ENCODE measurements around the gene ZNF48.
"Not testable (repeated sequence)": the region's sequence is repeated elsewhere in the genome, so short reads cannot be mapped to it uniquely, and the experiment has no call there.

Gene ZNF48

GRCh38 chr16:30394592-30395154 is 547 bp upstream of the ZNF48 start:
- in situ Hi-C loops (cut with HindIII; ENCODE audit: low pct_unique_long_range_greater_than_20kb, low sequenced_read_pairs), result no loop called here
- no peak for TF ChIP-seq JUND (IDR thresholded peaks at IDR 0.05; ENCODE audit: low read depth)
- no peak for DNase-seq (ENCODE audit: low read depth in 1 of 2, low spot score in 1 of 2)

GRCh38 chr16:30395992-30396585 is 869 bp downstream of the ZNF48 start:
- TF ChIP-seq JUND (IDR thresholded peaks at IDR 0.05; ENCODE audit: low read depth), result no peak
- DNase-seq (ENCODE audit: low read depth in 1 of 2, low spot score in 1 of 2), result no peak
- in situ Hi-C loops (cut with HindIII; ENCODE audit: low pct_unique_long_range_greater_than_20kb, low sequenced_read_pairs), result no loop called here

- DNase-seq (ENCODE audit: low read depth in 1 of 2, low spot score in 1 of 2); in situ Hi-C loops (cut with HindIII; ENCODE audit: low pct_unique_long_range_greater_than_20kb, low sequenced_read_pairs): not testable (repeated sequence)
These were observed 1.4 kb downstream of the ZNF48 start for GRCh38 chr16:30396627-30397026.

GRCh38 chr16:30397056-30397455 is 1.8 kb downstream of the ZNF48 start:
- no peak for DNase-seq (ENCODE audit: low read depth in 1 of 2, low spot score in 1 of 2)
- in situ Hi-C loops (cut with HindIII; ENCODE audit: low pct_unique_long_range_greater_than_20kb, low sequenced_read_pairs), result no loop called here
- TF ChIP-seq JUND (IDR thresholded peaks at IDR 0.05; ENCODE audit: low read depth), result no peak

- in situ Hi-C loops (cut with HindIII; ENCODE audit: low pct_unique_long_range_greater_than_20kb, low sequenced_read_pairs), result no loop called here
- TF ChIP-seq JUND (IDR thresholded peaks at IDR 0.05; ENCODE audit: low read depth), result no peak
- DNase-seq (ENCODE audit: low read depth in 1 of 2, low spot score in 1 of 2), result no peak
These were observed 2.8 kb downstream of the ZNF48 start for GRCh38 chr16:30397776-30398660.

- in situ Hi-C loops (cut with HindIII; ENCODE audit: low pct_unique_long_range_greater_than_20kb, low sequenced_read_pairs), result no loop called here
- DNase-seq (ENCODE audit: low read depth in 1 of 2, low spot score in 1 of 2), result no peak
- TF ChIP-seq JUND (IDR thresholded peaks at IDR 0.05; ENCODE audit: low read depth), result no peak
These were observed 3.6 kb downstream of the ZNF48 start for GRCh38 chr16:30398661-30399434.

- in situ Hi-C loops (cut with HindIII; ENCODE audit: low pct_unique_long_range_greater_than_20kb, low sequenced_read_pairs), result no loop called here
- no peak for DNase-seq (ENCODE audit: low read depth in 1 of 2, low spot score in 1 of 2)
- no peak for TF ChIP-seq JUND (IDR thresholded peaks at IDR 0.05; ENCODE audit: low read depth)
These were observed 4.4 kb downstream of the ZNF48 start for GRCh38 chr16:30399435-30400186.

- DNase-seq (ENCODE audit: low read depth in 1 of 2, low spot score in 1 of 2), result peak in 1 of 2 experiments; percentile 42
- in situ Hi-C loops (cut with HindIII; ENCODE audit: low pct_unique_long_range_greater_than_20kb, low sequenced_read_pairs), result no loop called here
- no peak for TF ChIP-seq JUND (IDR thresholded peaks at IDR 0.05; ENCODE audit: low read depth)
These were observed 6.7 kb downstream of the ZNF48 start for GRCh38 chr16:30401768-30402425.

GRCh38 chr16:30406795-30407101 is 11.5 kb downstream of the ZNF48 start:
- in situ Hi-C loops (cut with HindIII; ENCODE audit: low pct_unique_long_range_greater_than_20kb, low sequenced_read_pairs), result no loop called here
- no peak for TF ChIP-seq JUND (IDR thresholded peaks at IDR 0.05; ENCODE audit: low read depth)
- no peak for DNase-seq (ENCODE audit: low read depth in 1 of 2, low spot score in 1 of 2)

GRCh38 chr16:30407102-30407803 is 12.0 kb downstream of the ZNF48 start, which contains the start of gene ZNF771:
Gene ZNF771 (plus strand): TSS chr16:30407606. CDS start chr16:30408054, 448 bp downstream.
- peak; percentile 81 to 95 for DNase-seq (ENCODE audit: low read depth in 1 of 2, low spot score in 1 of 2)
- in situ Hi-C loops (cut with HindIII; ENCODE audit: low pct_unique_long_range_greater_than_20kb, low sequenced_read_pairs), result no loop called here
- TF ChIP-seq JUND (IDR thresholded peaks at IDR 0.05; ENCODE audit: low read depth), result no peak
